Immature natural killer cell (primary cell): Measurements from ENCODE around the gene ARHGAP22. TPM values are rescaled to one million over a fixed set of nuclear protein-coding genes. Genes with fewer than 3 reads are reported as not detected.

ENCODE experiments used
- DNase-seq, 3 donors: peaks; one replicate each; pipeline ENCODE4 v3.0.0; 2022; ENCODE audit warnings: mixed read lengths in 1 of 3
- H3K27ac Mint-ChIP-seq, 6 donors: one replicate each; pipeline ENCODE4 v1.8.0; 2020; ENCODE audit warnings: mixed read lengths in 6 of 6, mild to moderate bottlenecking in 5 of 6, inconsistent platforms in 4 of 6, moderate library complexity in 3 of 6
- H3K27me3 Mint-ChIP-seq, 3 donors: one replicate each; pipeline ENCODE4 v1.8.0; 2020 to 2021; ENCODE audit warnings: low read depth in 3 of 3, mild to moderate bottlenecking in 3 of 3, mixed read lengths in 3 of 3, moderate library complexity in 3 of 3, inconsistent platforms in 1 of 3
- H3K36me3 Mint-ChIP-seq, 3 donors: one replicate each; pipeline ENCODE4 v1.8.0; 2020; ENCODE audit warnings: mixed read lengths in 3 of 3, inconsistent platforms in 2 of 3, mild to moderate bottlenecking in 2 of 3
- H3K4me1 Mint-ChIP-seq, 2 donors: one replicate each; pipeline ENCODE4 v1.8.0; 2020; ENCODE audit warnings: inconsistent platforms in 2 of 2, mild to moderate bottlenecking in 2 of 2, mixed read lengths in 2 of 2, moderate library complexity in 1 of 2
- H3K4me3 Mint-ChIP-seq, 5 donors: one replicate each; pipeline ENCODE4 v1.8.0; 2020; ENCODE audit warnings: mild to moderate bottlenecking in 5 of 5, mixed read lengths in 5 of 5, inconsistent platforms in 3 of 5, moderate library complexity in 3 of 5
- H3K9me3 Mint-ChIP-seq, 6 donors: one replicate each; pipeline ENCODE4 v1.8.0; 2020; ENCODE audit warnings: mild to moderate bottlenecking in 6 of 6, mixed read lengths in 6 of 6, inconsistent platforms in 4 of 6, moderate library complexity in 3 of 6
- polyA plus RNA-seq, 3 donors: library from polyadenylated mRNA; unstranded; fragments of 300-500 nt; fragmentation: Illumina TruSeq; gene quantifications; one replicate each; pipeline ENCODE4 v1.2.3, GENCODE V29; 2021

ARHGAP22 gene
- polyA plus RNA-seq, 3 donors from 2014 or later, result not detected

- no peak overlapping the region for H3K27ac Mint-ChIP-seq
- H3K4me1 Mint-ChIP-seq, result peaks cover 19 to 20% of the 10 kb centered on the region in 2 donors
- H3K4me3 Mint-ChIP-seq, result no peak overlapping the region
- H3K36me3 Mint-ChIP-seq, result no peaks in the 10 kb centered on the region
- H3K9me3 Mint-ChIP-seq, result no peaks in the 10 kb centered on the region
- DNase-seq, result no peak
- H3K27me3 Mint-ChIP-seq, result peaks cover 0 to 13% (median 5%) of the 10 kb centered on the region in 3 donors
These were observed 110.8 kb downstream of the ARHGAP22 start for GRCh38 chr10:48494073-48494472.

- Mint-ChIP-seq H3K4me1 (peaks cover 19 to 20% of the 10 kb centered on the region in 2 donors), H3K9me3 (no peaks in the 10 kb centered on the region), H3K27ac (no peak overlapping the region), H3K36me3 (no peaks in the 10 kb centered on the region), H3K27me3 (peaks cover 0 to 18% (median 5%) of the 10 kb centered on the region in 3 donors), H3K4me3 (no peak overlapping the region)
- peak in 1 of 3 donors; percentile 4 for DNase-seq
These were observed 111.6 kb downstream of the ARHGAP22 start for GRCh38 chr10:48493083-48493871.

- Mint-ChIP-seq H3K27me3 (peaks cover 2 to 18% (median 5%) of the 10 kb centered on the region in 3 donors), H3K27ac (no peak overlapping the region), H3K4me3 (no peak overlapping the region), H3K9me3 (no peaks in the 10 kb centered on the region), H3K36me3 (no peaks in the 10 kb centered on the region), H3K4me1 (peaks cover 19 to 20% of the 10 kb centered on the region in 2 donors)
- DNase-seq, result no peak
These were observed 112.7 kb downstream of the ARHGAP22 start for GRCh38 chr10:48492201-48492600.

- H3K27ac Mint-ChIP-seq, result no peak overlapping the region
- H3K4me3 Mint-ChIP-seq, result no peak overlapping the region
- H3K9me3 Mint-ChIP-seq, result no peaks in the 10 kb centered on the region
- peaks cover 19 to 20% of the 10 kb centered on the region in 2 donors for H3K4me1 Mint-ChIP-seq
- H3K36me3 Mint-ChIP-seq, result no peaks in the 10 kb centered on the region
- H3K27me3 Mint-ChIP-seq, result peaks cover 2 to 20% (median 5%) of the 10 kb centered on the region in 3 donors
- no peak for DNase-seq
These were observed 113.3 kb downstream of the ARHGAP22 start for GRCh38 chr10:48491392-48492139.

- H3K4me1 Mint-ChIP-seq, result peaks cover 19 to 20% of the 10 kb centered on the region in 2 donors
- H3K27me3 Mint-ChIP-seq, result peaks cover 2 to 17% (median 5%) of the 10 kb centered on the region in 3 donors
- H3K36me3 Mint-ChIP-seq, result no peaks in the 10 kb centered on the region
- no peaks in the 10 kb centered on the region for H3K9me3 Mint-ChIP-seq
- no peak overlapping the region for H3K4me3 Mint-ChIP-seq
- H3K27ac Mint-ChIP-seq, result no peak overlapping the region
- DNase-seq, result no peak
These were observed 113.9 kb downstream of the ARHGAP22 start for GRCh38 chr10:48490946-48491345.

GRCh38 chr10:48490571-48490940 is 114.3 kb downstream of the ARHGAP22 start:
- Mint-ChIP-seq H3K4me3 (no peak overlapping the region), H3K4me1 (peaks cover 19 to 20% of the 10 kb centered on the region in 2 donors), H3K27ac (no peak overlapping the region), H3K36me3 (no peaks in the 10 kb centered on the region), H3K9me3 (no peaks in the 10 kb centered on the region), H3K27me3 (peaks cover 2 to 17% (median 5%) of the 10 kb centered on the region in 3 donors)
- no peak for DNase-seq

GRCh38 chr10:48489099-48489498 is 115.8 kb downstream of the ARHGAP22 start:
- Mint-ChIP-seq H3K9me3 (no peaks in the 10 kb centered on the region), H3K27ac (no peak overlapping the region), H3K4me3 (no peak overlapping the region), H3K4me1 (peaks cover 10 to 11% of the 10 kb centered on the region in 2 donors), H3K27me3 (peaks cover 2 to 9% (median 5%) of the 10 kb centered on the region in 3 donors), H3K36me3 (no peaks in the 10 kb centered on the region)
- DNase-seq, result no peak

GRCh38 chr10:48487244-48487643 is 117.6 kb downstream of the ARHGAP22 start:
- Mint-ChIP-seq H3K9me3 (no peaks in the 10 kb centered on the region), H3K27me3 (peaks cover 3 to 9% (median 9%) of the 10 kb centered on the region in 3 donors), H3K27ac (no peak overlapping the region), H3K36me3 (no peaks in the 10 kb centered on the region), H3K4me1 (no peaks in the 10 kb centered on the region), H3K4me3 (no peak overlapping the region)
- no peak for DNase-seq

GRCh38 chr10:48485711-48486110 is 119.2 kb downstream of the ARHGAP22 start:
- Mint-ChIP-seq H3K27me3 (peaks cover 3 to 9% (median 7%) of the 10 kb centered on the region in 3 donors), H3K4me3 (no peak overlapping the region), H3K4me1 (no peaks in the 10 kb centered on the region), H3K27ac (no peak overlapping the region), H3K36me3 (no peaks in the 10 kb centered on the region), H3K9me3 (no peaks in the 10 kb centered on the region)
- no peak for DNase-seq

GRCh38 chr10:48484911-48485310 is 120.0 kb downstream of the ARHGAP22 start:
- no peak for DNase-seq
- Mint-ChIP-seq H3K27me3 (peaks cover 3 to 9% (median 7%) of the 10 kb centered on the region in 3 donors), H3K36me3 (no peaks in the 10 kb centered on the region), H3K4me1 (no peaks in the 10 kb centered on the region), H3K27ac (no peak overlapping the region), H3K4me3 (no peak overlapping the region), H3K9me3 (no peaks in the 10 kb centered on the region)

GRCh38 chr10:48482207-48482606 is 122.7 kb downstream of the ARHGAP22 start:
- DNase-seq, result no peak
- Mint-ChIP-seq H3K4me3 (no peak overlapping the region), H3K36me3 (no peaks in the 10 kb centered on the region), H3K4me1 (no peaks in the 10 kb centered on the region), H3K9me3 (no peaks in the 10 kb centered on the region), H3K27ac (no peak overlapping the region), H3K27me3 (peaks cover 5 to 9% (median 7%) of the 10 kb centered on the region in 3 donors)

- DNase-seq, result no peak
These were observed 123.5 kb downstream of the ARHGAP22 start for GRCh38 chr10:48481385-48481784.

GRCh38 chr10:48480397-48481374 is 124.2 kb downstream of the ARHGAP22 start:
- Mint-ChIP-seq H3K27me3 (peaks cover 2 to 9% (median 5%) of the 10 kb centered on the region in 3 donors), H3K4me3 (no peak overlapping the region), H3K4me1 (no peaks in the 10 kb centered on the region), H3K36me3 (no peaks in the 10 kb centered on the region), H3K9me3 (no peaks in the 10 kb centered on the region), H3K27ac (no peak overlapping the region)
- DNase-seq, result no peak

More at GRCh38 chr10:48481385-48481784, 123.5 kb downstream of the ARHGAP22 start:
- Mint-ChIP-seq H3K27me3 (peaks cover 2 to 9% (median 5%) of the 10 kb centered on the region in 3 donors), H3K4me1 (no peaks in the 10 kb centered on the region), H3K4me3 (no peak overlapping the region), H3K36me3 (no peaks in the 10 kb centered on the region), H3K9me3 (no peaks in the 10 kb centered on the region), H3K27ac (no peak overlapping the region)
